22Rv1 (cell line): ENCODE results near the gene LNP1.

ENCODE experiments used
- CTCF ChIP-seq: fragments of 450-650 bp; IDR thresholded peaks from 2 replicates; pipeline ENCODE4 v1.5.1; 2017; ENCODE audit warnings: mild to moderate bottlenecking
- ZFX ChIP-seq: fragments of 450-650 bp; IDR thresholded peaks from 2 replicates; pipeline ENCODE4 v1.6.1; 2017; ENCODE audit warnings: antibody characterized with exemption, borderline replicate concordance

- TF ChIP-seq CTCF (no peak), ZFX (no peak)
These were observed 56.5 kb downstream of the LNP1 start for GRCh38 chr3:100457811-100458210.
